Lower lobe of right lung (tissue), 2 donors: ENCODE data around the gene ENTPD2. TPM values are rescaled to one million over a fixed set of nuclear protein-coding genes. Genes with fewer than 3 reads are reported as not detected.

Experiments used
- ATAC-seq, 2 donors: fragments of 200-7000 bp; cut with Tn5 transposase; one replicate each; pipeline ENCODE4 v1.9.1; 2020 to 2022; ENCODE audit warnings: mild to moderate bottlenecking in 2 of 2, moderate library complexity in 2 of 2
- DNase-seq: peaks from one replicate; pipeline ENCODE4 v3.0.0-alpha.2; 2020
- H3K27ac ChIP-seq: fragments of 200-600 bp; one replicate; pipeline ENCODE4 v1.8.0; 2022
- H3K27me3 ChIP-seq: fragments of 200-600 bp; one replicate; pipeline ENCODE4 v1.8.0; 2022; ENCODE audit warnings: low read depth
- H3K36me3 ChIP-seq: fragments of 200-600 bp; one replicate; pipeline ENCODE4 v1.8.0; 2022; ENCODE audit warnings: mild to moderate bottlenecking
- H3K4me1 ChIP-seq: fragments of 200-600 bp; one replicate; pipeline ENCODE4 v1.8.0; 2022
- H3K4me3 ChIP-seq: fragments of 200-600 bp; one replicate; pipeline ENCODE4 v1.8.0; 2022; ENCODE audit warnings: mild to moderate bottlenecking
- H3K9me3 ChIP-seq: fragments of 200-600 bp; one replicate; pipeline ENCODE4 v1.8.0; 2022
- intact Hi-C: fragments of 100-400 bp; cut with DNase I; formaldehyde crosslinking; loops from one replicate; pipeline ENCODE4 v1.11.0; 2022
- total RNA-seq: library from RNA; stranded (reverse); fragmentation: NEBNext Ultra II Directional; extraction: Animal tissue kit (Norgen Biotek cat#: 25700); gene quantifications from one replicate; pipeline ENCODE4 v1.2.1, GENCODE V29; 2021
- TF ChIP-seq, protein P1 (sequence below): fragments of 200-600 bp; IDR thresholded peaks from one replicate; pipeline ENCODE4 v1.8.0; 2022; ENCODE audit warnings: antibody characterized with exemption, mild to moderate bottlenecking
- donor health status: DM: no; HTN: yes; CAD: no; lungs with severe emphysema.

The ENTPD2 gene
- total RNA-seq, 1 donor from 2014 or later: 0.62 TPM

DNA sequence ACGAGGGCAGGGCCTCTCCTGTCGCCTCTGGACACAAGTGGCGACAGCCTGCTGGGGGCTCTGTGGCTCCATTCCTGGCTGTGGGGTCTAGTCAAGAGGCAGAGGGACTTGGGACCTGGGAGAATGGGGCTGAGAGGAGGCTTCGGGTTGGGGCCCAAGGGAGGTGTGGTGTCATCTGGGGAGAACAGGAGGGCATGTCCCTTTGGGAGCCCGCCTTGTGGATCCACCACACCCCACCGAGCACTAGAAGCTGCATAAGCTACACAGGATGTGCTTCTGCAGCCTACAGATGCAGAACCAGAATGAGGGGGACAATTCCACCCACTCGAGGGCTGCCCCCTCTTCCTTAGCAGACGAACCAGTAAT is 29.0 kb upstream of the ENTPD2 start:
- H3K27ac ChIP-seq: no peak overlapping the region
- ATAC-seq (no peak), DNase-seq (no peak)
- peaks cover 30% of the 10 kb centered on the region for H3K4me1 ChIP-seq
- no peak overlapping the region for H3K4me3 ChIP-seq
- intact Hi-C loops: no loop called here
- H3K27me3 ChIP-seq: no peaks in the 10 kb centered on the region
- H3K36me3 ChIP-seq: peaks cover 54% of the 10 kb centered on the region
- TF ChIP-seq, protein P1, sequence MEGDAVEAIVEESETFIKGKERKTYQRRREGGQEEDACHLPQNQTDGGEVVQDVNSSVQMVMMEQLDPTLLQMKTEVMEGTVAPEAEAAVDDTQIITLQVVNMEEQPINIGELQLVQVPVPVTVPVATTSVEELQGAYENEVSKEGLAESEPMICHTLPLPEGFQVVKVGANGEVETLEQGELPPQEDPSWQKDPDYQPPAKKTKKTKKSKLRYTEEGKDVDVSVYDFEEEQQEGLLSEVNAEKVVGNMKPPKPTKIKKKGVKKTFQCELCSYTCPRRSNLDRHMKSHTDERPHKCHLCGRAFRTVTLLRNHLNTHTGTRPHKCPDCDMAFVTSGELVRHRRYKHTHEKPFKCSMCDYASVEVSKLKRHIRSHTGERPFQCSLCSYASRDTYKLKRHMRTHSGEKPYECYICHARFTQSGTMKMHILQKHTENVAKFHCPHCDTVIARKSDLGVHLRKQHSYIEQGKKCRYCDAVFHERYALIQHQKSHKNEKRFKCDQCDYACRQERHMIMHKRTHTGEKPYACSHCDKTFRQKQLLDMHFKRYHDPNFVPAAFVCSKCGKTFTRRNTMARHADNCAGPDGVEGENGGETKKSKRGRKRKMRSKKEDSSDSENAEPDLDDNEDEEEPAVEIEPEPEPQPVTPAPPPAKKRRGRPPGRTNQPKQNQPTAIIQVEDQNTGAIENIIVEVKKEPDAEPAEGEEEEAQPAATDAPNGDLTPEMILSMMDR: no peak
- H3K9me3 ChIP-seq: no peaks in the 10 kb centered on the region

DNA sequence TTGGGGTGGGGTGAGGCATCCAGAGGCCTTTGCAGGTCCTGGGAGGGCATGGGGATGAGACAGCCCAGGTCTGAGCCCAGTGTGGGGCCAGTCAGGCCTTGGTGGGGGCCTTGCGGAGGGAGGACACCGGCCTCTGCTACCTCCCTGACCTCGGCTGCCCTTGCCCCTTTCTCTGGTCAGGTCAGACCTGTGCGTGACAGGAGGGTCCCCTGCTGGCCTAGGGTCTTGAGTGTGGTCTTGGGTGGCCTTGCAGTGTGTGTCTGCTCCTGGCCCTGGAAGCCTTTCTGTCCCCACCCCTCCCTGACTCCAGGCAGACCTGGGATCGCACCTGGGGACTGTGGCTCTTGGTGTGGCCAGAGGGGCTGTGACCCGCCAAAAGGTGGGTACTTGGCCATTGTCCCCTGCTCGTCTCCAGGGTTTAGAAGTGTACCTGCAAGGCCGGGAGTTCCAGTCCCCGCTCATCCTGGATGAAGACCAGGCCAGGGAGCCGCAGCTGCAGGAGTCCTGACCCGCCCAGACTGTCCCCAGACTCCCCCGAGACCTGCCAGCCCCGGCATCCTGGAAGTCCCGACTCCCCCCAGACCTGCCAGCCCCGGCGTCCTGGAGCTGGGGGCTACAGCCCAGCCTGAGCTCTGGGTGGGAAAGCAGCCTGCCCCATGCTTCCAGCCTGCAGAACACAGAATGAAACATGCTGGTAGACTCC is 28.5 kb upstream of the ENTPD2 start:
- Histone ChIP-seq H3K36me3 (peaks cover 54% of the 10 kb centered on the region), H3K27ac (no peak overlapping the region), H3K27me3 (no peaks in the 10 kb centered on the region), H3K4me1 (peaks cover 25% of the 10 kb centered on the region), H3K4me3 (no peak overlapping the region), H3K9me3 (no peaks in the 10 kb centered on the region)
- TF ChIP-seq, protein P1: no peak
- ATAC-seq (no peak), DNase-seq (no peak)
- intact Hi-C loops: no loop called here

DNA sequence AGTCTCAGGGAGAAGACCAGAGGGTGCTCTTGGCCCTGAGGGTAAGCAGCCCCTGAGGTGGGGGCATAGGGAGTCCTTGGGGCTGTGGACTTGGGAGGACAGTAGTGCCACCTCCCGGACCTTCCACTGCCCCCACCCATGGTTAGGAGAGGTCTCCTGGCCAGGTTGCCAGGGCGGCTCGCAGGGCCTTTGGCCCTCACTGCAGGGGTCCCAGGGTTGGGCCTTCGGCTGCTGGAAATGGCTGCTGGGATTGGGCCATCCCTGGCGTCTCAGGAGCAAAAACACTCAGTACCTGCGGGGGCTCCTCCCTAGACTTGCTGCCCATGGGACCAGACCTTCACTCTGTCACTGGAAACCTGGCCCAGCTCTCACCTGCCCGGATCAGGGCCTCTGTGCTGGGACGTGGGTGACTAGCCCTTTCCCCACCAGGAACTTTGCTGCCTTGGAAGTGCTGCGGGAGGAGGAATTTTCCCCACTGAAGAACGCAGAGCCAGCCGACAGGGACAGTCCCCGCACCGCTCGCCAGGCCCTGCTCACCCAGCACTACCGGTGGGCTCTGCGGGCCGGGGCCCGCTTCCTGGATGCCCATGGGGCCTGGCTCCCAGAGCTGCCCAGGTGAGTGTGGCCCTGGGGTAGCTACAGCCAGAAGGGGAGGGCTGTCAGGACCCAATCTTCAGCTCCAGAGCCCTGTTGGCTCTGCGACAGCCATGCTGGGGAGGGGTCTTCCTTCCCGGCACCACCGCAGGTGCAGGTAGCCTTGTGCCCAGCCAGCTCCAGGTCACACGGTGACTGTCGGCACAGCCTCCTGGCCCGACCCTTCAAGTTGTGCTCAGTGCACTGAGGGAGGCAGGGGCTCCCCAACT is 26.6 kb upstream of the ENTPD2 start:
- DNase-seq: no peak
- intact Hi-C loops: no loop called here

DNA sequence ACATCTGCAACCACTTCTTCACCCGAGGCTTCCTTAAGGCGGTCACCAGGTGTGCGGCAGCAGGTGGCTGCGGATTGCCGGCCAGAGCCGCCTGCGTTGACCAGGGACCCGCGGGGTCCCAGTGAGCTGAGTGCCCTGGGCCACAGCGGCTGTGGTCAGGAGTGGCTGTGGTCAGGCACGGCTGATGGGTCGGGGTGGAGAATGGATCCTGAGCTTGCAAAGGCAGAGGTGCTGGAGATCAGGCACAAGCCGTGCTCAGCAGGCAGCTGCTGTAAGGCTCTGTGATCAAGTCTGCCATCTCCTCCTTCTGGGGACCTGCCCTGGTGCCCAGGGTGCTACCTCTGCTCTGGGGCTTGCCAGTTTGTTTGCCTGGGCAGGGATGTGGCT is 25.5 kb upstream of the ENTPD2 start:
- peaks cover 54% of the 10 kb centered on the region for H3K36me3 ChIP-seq
- TF ChIP-seq, protein P1: no peak
- ATAC-seq: no peak
- intact Hi-C loops: no loop called here
- H3K9me3 ChIP-seq: no peaks in the 10 kb centered on the region
- H3K27me3 ChIP-seq: no peaks in the 10 kb centered on the region
- DNase-seq: no peak
- peaks cover 15% of the 10 kb centered on the region for H3K4me1 ChIP-seq
- H3K4me3 ChIP-seq: no peak overlapping the region
- H3K27ac ChIP-seq: no peak overlapping the region

More for the DNA sequence above, 26.6 kb upstream of the ENTPD2 start:
- no peak overlapping the region for H3K4me3 ChIP-seq
- peaks cover 54% of the 10 kb centered on the region for H3K36me3 ChIP-seq
- no peak for ATAC-seq
- H3K27ac ChIP-seq: no peak overlapping the region
- TF ChIP-seq, protein P1: no peak
- no peaks in the 10 kb centered on the region for H3K9me3 ChIP-seq
- peaks cover 21% of the 10 kb centered on the region for H3K4me1 ChIP-seq
- no peaks in the 10 kb centered on the region for H3K27me3 ChIP-seq

DNA sequence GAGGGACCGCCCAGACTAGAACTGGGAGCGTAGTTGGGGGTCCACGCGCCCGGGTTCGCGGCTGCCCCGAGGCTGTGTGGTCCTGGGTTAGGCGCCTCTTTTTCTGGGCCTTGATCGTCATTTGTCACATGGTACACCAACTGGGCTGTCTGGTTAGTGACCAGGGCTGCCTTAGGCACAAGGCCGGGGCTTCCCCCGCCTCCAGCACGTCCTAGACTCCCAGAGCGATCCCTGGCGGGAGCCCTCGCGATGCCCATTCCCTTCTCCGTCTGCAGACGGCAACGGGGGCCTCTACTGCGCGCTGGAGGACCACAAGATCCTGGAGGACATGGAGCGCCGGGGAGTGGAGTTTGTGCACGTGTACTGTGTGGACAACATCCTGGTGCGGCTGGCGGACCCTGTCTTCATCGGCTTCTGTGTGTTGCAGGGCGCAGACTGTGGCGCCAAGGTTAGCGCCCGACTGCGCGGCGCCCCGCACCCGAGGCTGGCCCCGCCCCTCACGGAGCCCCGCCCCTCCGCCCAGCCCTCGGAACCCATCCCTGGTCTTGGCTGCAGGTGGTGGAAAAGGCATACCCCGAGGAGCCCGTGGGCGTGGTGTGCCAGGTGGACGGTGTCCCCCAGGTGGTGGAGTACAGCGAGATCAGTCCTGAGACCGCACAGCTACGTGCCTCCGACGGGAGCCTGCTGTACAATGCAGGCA is 25.0 kb upstream of the ENTPD2 start:
- no peak for ATAC-seq

More for the DNA sequence above, 25.0 kb upstream of the ENTPD2 start:
- Histone ChIP-seq H3K27ac (no peak overlapping the region), H3K27me3 (no peaks in the 10 kb centered on the region), H3K36me3 (peaks cover 54% of the 10 kb centered on the region), H3K9me3 (no peaks in the 10 kb centered on the region), H3K4me3 (peak overlapping the region; percentile 76), H3K4me1 (peaks cover 15% of the 10 kb centered on the region)
- DNase-seq: peak; percentile 49
- intact Hi-C loops: no loop called here
- TF ChIP-seq, protein P1: no peak
